ENCODE results near the gene SPOCK1.

DNA sequence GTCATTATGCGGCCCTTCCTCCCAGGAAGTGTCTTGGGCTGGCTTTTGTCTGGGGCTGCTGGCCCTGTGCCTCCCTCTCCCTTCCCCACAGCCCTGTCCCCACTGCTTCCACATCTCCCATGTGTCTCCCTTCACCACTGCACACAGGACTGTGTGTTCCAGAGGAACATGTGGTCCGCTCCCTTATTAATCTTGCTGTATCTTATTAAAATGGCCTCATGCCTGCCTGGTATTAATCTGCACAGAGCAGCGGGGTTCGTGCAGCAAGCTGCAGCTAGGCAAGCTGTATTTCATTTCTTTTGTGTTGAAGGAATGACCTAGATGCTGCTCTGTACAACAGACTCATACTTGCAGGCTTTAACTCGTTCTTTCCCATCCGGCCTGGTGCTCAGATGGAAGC is 130.5 kb downstream of the SPOCK1 start:
- TF ChIP-seq, protein P1, sequence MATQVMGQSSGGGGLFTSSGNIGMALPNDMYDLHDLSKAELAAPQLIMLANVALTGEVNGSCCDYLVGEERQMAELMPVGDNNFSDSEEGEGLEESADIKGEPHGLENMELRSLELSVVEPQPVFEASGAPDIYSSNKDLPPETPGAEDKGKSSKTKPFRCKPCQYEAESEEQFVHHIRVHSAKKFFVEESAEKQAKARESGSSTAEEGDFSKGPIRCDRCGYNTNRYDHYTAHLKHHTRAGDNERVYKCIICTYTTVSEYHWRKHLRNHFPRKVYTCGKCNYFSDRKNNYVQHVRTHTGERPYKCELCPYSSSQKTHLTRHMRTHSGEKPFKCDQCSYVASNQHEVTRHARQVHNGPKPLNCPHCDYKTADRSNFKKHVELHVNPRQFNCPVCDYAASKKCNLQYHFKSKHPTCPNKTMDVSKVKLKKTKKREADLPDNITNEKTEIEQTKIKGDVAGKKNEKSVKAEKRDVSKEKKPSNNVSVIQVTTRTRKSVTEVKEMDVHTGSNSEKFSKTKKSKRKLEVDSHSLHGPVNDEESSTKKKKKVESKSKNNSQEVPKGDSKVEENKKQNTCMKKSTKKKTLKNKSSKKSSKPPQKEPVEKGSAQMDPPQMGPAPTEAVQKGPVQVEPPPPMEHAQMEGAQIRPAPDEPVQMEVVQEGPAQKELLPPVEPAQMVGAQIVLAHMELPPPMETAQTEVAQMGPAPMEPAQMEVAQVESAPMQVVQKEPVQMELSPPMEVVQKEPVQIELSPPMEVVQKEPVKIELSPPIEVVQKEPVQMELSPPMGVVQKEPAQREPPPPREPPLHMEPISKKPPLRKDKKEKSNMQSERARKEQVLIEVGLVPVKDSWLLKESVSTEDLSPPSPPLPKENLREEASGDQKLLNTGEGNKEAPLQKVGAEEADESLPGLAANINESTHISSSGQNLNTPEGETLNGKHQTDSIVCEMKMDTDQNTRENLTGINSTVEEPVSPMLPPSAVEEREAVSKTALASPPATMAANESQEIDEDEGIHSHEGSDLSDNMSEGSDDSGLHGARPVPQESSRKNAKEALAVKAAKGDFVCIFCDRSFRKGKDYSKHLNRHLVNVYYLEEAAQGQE (IDR thresholded peaks at IDR 0.05; ENCODE audit: unreplicated experiment), result no peak
- TF ChIP-seq, protein P2, sequence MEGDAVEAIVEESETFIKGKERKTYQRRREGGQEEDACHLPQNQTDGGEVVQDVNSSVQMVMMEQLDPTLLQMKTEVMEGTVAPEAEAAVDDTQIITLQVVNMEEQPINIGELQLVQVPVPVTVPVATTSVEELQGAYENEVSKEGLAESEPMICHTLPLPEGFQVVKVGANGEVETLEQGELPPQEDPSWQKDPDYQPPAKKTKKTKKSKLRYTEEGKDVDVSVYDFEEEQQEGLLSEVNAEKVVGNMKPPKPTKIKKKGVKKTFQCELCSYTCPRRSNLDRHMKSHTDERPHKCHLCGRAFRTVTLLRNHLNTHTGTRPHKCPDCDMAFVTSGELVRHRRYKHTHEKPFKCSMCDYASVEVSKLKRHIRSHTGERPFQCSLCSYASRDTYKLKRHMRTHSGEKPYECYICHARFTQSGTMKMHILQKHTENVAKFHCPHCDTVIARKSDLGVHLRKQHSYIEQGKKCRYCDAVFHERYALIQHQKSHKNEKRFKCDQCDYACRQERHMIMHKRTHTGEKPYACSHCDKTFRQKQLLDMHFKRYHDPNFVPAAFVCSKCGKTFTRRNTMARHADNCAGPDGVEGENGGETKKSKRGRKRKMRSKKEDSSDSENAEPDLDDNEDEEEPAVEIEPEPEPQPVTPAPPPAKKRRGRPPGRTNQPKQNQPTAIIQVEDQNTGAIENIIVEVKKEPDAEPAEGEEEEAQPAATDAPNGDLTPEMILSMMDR (conservative IDR thresholded peaks at IDR 0.05; ENCODE audit: low read depth in 2 of 2), result no peak
- TF ChIP-seq EZH2 (IDR thresholded peaks at IDR 0.05; ENCODE audit: low read depth, unreplicated experiment) (no peak), JUNB (IDR thresholded peaks at IDR 0.05; ENCODE audit: unreplicated experiment) (no peak)
- TF ChIP-seq, protein P3, sequence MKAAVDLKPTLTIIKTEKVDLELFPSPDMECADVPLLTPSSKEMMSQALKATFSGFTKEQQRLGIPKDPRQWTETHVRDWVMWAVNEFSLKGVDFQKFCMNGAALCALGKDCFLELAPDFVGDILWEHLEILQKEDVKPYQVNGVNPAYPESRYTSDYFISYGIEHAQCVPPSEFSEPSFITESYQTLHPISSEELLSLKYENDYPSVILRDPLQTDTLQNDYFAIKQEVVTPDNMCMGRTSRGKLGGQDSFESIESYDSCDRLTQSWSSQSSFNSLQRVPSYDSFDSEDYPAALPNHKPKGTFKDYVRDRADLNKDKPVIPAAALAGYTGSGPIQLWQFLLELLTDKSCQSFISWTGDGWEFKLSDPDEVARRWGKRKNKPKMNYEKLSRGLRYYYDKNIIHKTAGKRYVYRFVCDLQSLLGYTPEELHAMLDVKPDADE (IDR thresholded peaks at IDR 0.05), result no peak

All from GM23338 (cell line).